ENCODE measurements around the gene PSMB10. TPM values are rescaled to one million over a fixed set of nuclear protein-coding genes. Genes with fewer than 3 reads are reported as not detected.

The PSMB10 gene
- total RNA-seq, 1 experiment from 2014 or later: 26.9 TPM

- Histone ChIP-seq H3K27me3 (replicated peaks; ENCODE audit: control insufficient read depth, insufficient read depth, low read length) (no peaks in the 10 kb centered on the region), H3K4me3 (ENCODE audit: low read depth, low read length) (no peak overlapping the region), H3K36me3 (ENCODE audit: control insufficient read depth, insufficient read depth, low read length) (peaks cover 6% of the 10 kb centered on the region), H3K4me1 (peaks cover 49% of the 10 kb centered on the region), H3K9me3 (no peaks in the 10 kb centered on the region)
- ChIA-PET CTCF (interaction anchor here (0.6 to 5.0 kb wide), 5 partner anchors 13 to 213 kb away, joined by 3 to 47 read pairs (median 4); partner anchors contain the start of genes EDC4 and PSMB10), POLR2A (no interaction called here)
- H3K4me1 Mint-ChIP-seq (ENCODE audit: low read depth, unreplicated experiment): peaks cover 31% of the 10 kb centered on the region
- DNase-seq: no peak
- no peak overlapping the region for H3K4me3 Mint-ChIP-seq (ENCODE audit: unreplicated experiment)
- intact Hi-C loops (cut with micrococcal nuclease; ENCODE audit: unreplicated experiment): no loop called here
- BruUV-seq (replicated peaks): no TSS peak
- H3K36me3 Mint-ChIP-seq (ENCODE audit: insufficient read depth, unreplicated experiment): peaks cover 56% of the 10 kb centered on the region
- no peaks in the 10 kb centered on the region for H3K27me3 Mint-ChIP-seq (ENCODE audit: insufficient read depth, unreplicated experiment)
- H3K27ac Mint-ChIP-seq (ENCODE audit: unreplicated experiment): peak overlapping the region; percentile 7
- no peak for TF ChIP-seq CTCF (IDR thresholded peaks at IDR 0.05; ENCODE audit: insufficient read depth in 1 of 2, low read depth in 1 of 2, low read length in 1 of 2, severe bottlenecking in 1 of 2, unreplicated experiment in 1 of 2)
- H3K9me3 Mint-ChIP-seq (ENCODE audit: unreplicated experiment): no peaks in the 10 kb centered on the region
Observed at GRCh38 chr16:67885976-67886375, 50.7 kb downstream of the PSMB10 start.

- no peak overlapping the region for H3K4me3 ChIP-seq (ENCODE audit: low read depth, low read length)
- no peak for TF ChIP-seq CTCF (IDR thresholded peaks at IDR 0.05; ENCODE audit: insufficient read depth in 1 of 2, low read depth in 1 of 2, low read length in 1 of 2, severe bottlenecking in 1 of 2, unreplicated experiment in 1 of 2)
- peaks cover 31% of the 10 kb centered on the region for H3K4me1 Mint-ChIP-seq (ENCODE audit: low read depth, unreplicated experiment)
- no peaks in the 10 kb centered on the region for H3K9me3 ChIP-seq
- no peaks in the 10 kb centered on the region for H3K9me3 Mint-ChIP-seq (ENCODE audit: unreplicated experiment)
- ChIA-PET CTCF (interaction anchor here (0.6 to 5.0 kb wide), 4 partner anchors 50 to 212 kb away, joined by 3 to 47 read pairs (median 4); partner anchors contain the start of gene PSMB10), POLR2A (no interaction called here)
- H3K27ac Mint-ChIP-seq (ENCODE audit: unreplicated experiment): peak overlapping the region; percentile 7
- no peaks in the 10 kb centered on the region for H3K27me3 ChIP-seq (replicated peaks; ENCODE audit: control insufficient read depth, insufficient read depth, low read length)
- intact Hi-C loops (cut with micrococcal nuclease; ENCODE audit: unreplicated experiment): no loop called here
- BruUV-seq (replicated peaks): no TSS peak
- no peak for DNase-seq
- peaks cover 8% of the 10 kb centered on the region for H3K36me3 ChIP-seq (ENCODE audit: control insufficient read depth, insufficient read depth, low read length)
- H3K27me3 Mint-ChIP-seq (ENCODE audit: insufficient read depth, unreplicated experiment): no peaks in the 10 kb centered on the region
- peaks cover 57% of the 10 kb centered on the region for H3K36me3 Mint-ChIP-seq (ENCODE audit: insufficient read depth, unreplicated experiment)
- H3K4me3 Mint-ChIP-seq (ENCODE audit: unreplicated experiment): no peak overlapping the region
- H3K4me1 ChIP-seq: peaks cover 46% of the 10 kb centered on the region
Observed at GRCh38 chr16:67885545-67885944, 51.1 kb downstream of the PSMB10 start.

- peak within 1 kb of the TSS; percentile 96 for H3K27ac Mint-ChIP-seq (ENCODE audit: unreplicated experiment)
- Histone ChIP-seq H3K4me1 (peaks cover 43% of the 10 kb centered on the region), H3K9me3 (no peaks in the 10 kb centered on the region), H3K27me3 (replicated peaks; ENCODE audit: control insufficient read depth, insufficient read depth, low read length) (no peaks in the 10 kb centered on the region), H3K36me3 (ENCODE audit: control insufficient read depth, insufficient read depth, low read length) (peaks cover 8% of the 10 kb centered on the region), H3K4me3 (ENCODE audit: low read depth, low read length) (no peak within 1 kb of the TSS)
- peak within 1 kb of the TSS; percentile 61 for H3K4me3 Mint-ChIP-seq (ENCODE audit: unreplicated experiment)
- peak; percentile 47 to 56 for DNase-seq
- intact Hi-C loops (cut with micrococcal nuclease; ENCODE audit: unreplicated experiment): no loop called here
- ChIA-PET POLR2A (no interaction called here), CTCF (interaction anchor here (0.9 to 5.0 kb wide), 5 partner anchors 11 to 69 kb away, joined by 3 to 47 read pairs (median 8); partner anchors contain the start of genes EDC4 and PSMB10)
- H3K36me3 Mint-ChIP-seq (ENCODE audit: insufficient read depth, unreplicated experiment): peaks cover 57% of the 10 kb centered on the region
- peaks cover 37% of the 10 kb centered on the region for H3K4me1 Mint-ChIP-seq (ENCODE audit: low read depth, unreplicated experiment)
- no TSS peak for BruUV-seq (replicated peaks)
- no peak for TF ChIP-seq CTCF (IDR thresholded peaks at IDR 0.05; ENCODE audit: insufficient read depth in 1 of 2, low read depth in 1 of 2, low read length in 1 of 2, severe bottlenecking in 1 of 2, unreplicated experiment in 1 of 2)
- no peaks in the 10 kb centered on the region for H3K9me3 Mint-ChIP-seq (ENCODE audit: unreplicated experiment)
- H3K27me3 Mint-ChIP-seq (ENCODE audit: insufficient read depth, unreplicated experiment): no peaks in the 10 kb centered on the region
Observed at GRCh38 chr16:67884684-67885083, 52.0 kb downstream of the PSMB10 start, which contains the start of gene NRN1L. TSS of gene NRN1L (plus strand) at chr16:67884885. CDS start at chr16:67884904, 19 bp downstream.

Other genes with a start within 250 kb of the PSMB10 start
- gene GFOD2, start 217.5 kb downstream of the PSMB10 start, total RNA-seq (2022): 12.7 and 13.4 TPM in 2 replicates
- 21.8 and 23.8 TPM in 2 replicates for gene RANBP10, start 130.3 kb downstream of the PSMB10 start, total RNA-seq (2022)
- gene TSNAXIP1, start 130.0 kb downstream of the PSMB10 start, total RNA-seq (2022): 0.84 and 0.91 TPM in 2 replicates
- 46.8 and 50.5 TPM in 2 replicates for gene THAP11, start 94.5 kb downstream of the PSMB10 start, total RNA-seq (2022)
- 239 and 245 TPM in 2 replicates for gene NUTF2, start 89.9 kb downstream of the PSMB10 start, total RNA-seq (2022)
- gene CENPT, start 89.2 kb downstream of the PSMB10 start, total RNA-seq (2022): 70.9 and 80.1 TPM in 2 replicates
- 124 and 139 TPM in 2 replicates for gene EDC4, start 63.8 kb downstream of the PSMB10 start, total RNA-seq (2022)
- gene NRN1L, start 52.0 kb downstream of the PSMB10 start, total RNA-seq (2022): 0.93 TPM in 1 of 2 replicates, not detected in the other
- gene PSKH1, start 43.6 kb downstream of the PSMB10 start, total RNA-seq (2022): 35.1 and 41.3 TPM in 2 replicates
- gene CTRL, start 5.0 kb downstream of the PSMB10 start, total RNA-seq (2022): 0.66 and 2.3 TPM in 2 replicates
- 26.3 and 33.3 TPM in 2 replicates for gene LCAT, start 7.3 kb upstream of the PSMB10 start, total RNA-seq (2022)
- 97.0 and 107 TPM in 2 replicates for gene SLC12A4, start 31.8 kb upstream of the PSMB10 start, total RNA-seq (2022)
- not detected in 2 replicates for gene DPEP3, start 43.6 kb upstream of the PSMB10 start, total RNA-seq (2022)
- not detected in 2 replicates for gene DPEP2, start 62.6 kb upstream of the PSMB10 start, total RNA-seq (2022)
- not detected in 2 replicates for gene DPEP2NB, start 79.1 kb upstream of the PSMB10 start, total RNA-seq (2022)
- gene DDX28, start 86.4 kb upstream of the PSMB10 start, total RNA-seq (2022): 15.9 and 17.1 TPM in 2 replicates
- gene DUS2, start 86.4 kb upstream of the PSMB10 start, total RNA-seq (2022): 33.6 and 37.4 TPM in 2 replicates
- gene NFATC3, start 148.5 kb upstream of the PSMB10 start, total RNA-seq (2022): 40.0 and 43.9 TPM in 2 replicates

Data from Caco-2 (cell line).